HS-5 (cell line): ENCODE results near the gene CYB561A3.
"Not testable (repeated sequence)": the region's sequence is repeated elsewhere in the genome, so short reads cannot be mapped to it uniquely, and the experiment has no call there.

ENCODE experiments used
- DNase-seq: peaks from one replicate; pipeline ENCODE4 v3.0.0-alpha.2; 2012; ENCODE audit warnings: low read depth

Gene CYB561A3

GRCh38 chr11:61361741-61362541 lies at the start of gene CYB561A3, which contains the start of gene TMEM138:
CYB561A3 (minus strand) TSS chr11:61361882; CDS start chr11:61356713, 5,169 bp downstream.
TMEM138 (plus strand) TSS chr11:61362374; CDS start chr11:61364391, 2,017 bp downstream.
- DNase-seq: peak; percentile 87

- no peak for DNase-seq
Measured at GRCh38 chr11:61406991-61407728, 45.5 kb upstream of the CYB561A3 start.

- DNase-seq: no peak
Measured at GRCh38 chr11:61406067-61406466, 44.4 kb upstream of the CYB561A3 start.

GRCh38 chr11:61404641-61405040 lies 43.0 kb upstream of the CYB561A3 start:
- no peak for DNase-seq

GRCh38 chr11:61404103-61404502 lies 42.4 kb upstream of the CYB561A3 start:
- no peak for DNase-seq

GRCh38 chr11:61403658-61404057 lies 42.0 kb upstream of the CYB561A3 start:
- DNase-seq: no peak

GRCh38 chr11:61401573-61401972 lies 39.9 kb upstream of the CYB561A3 start:
- DNase-seq: no peak

DNA sequence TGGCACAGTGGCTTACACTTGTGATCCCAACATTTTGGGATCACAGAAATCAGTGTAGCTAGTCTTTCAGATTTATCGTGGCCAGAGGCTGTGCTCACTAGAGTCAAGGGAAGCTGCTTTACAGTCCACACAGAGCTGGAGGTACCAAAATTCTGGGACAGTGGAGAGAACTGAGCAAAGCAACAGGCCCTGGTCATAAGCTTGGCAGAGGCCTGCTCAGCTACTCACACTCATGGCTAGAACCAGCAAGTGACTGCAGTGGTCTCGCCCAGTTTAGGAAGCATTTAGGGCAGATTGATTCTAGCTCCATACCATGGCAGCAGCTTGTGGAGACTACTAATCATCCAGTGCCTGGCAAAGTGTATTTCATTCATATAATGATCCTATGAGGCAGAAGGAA lies 39.5 kb upstream of the CYB561A3 start:
- DNase-seq: no peak

GRCh38 chr11:61392981-61393595 lies 31.4 kb upstream of the CYB561A3 start:
- no peak for DNase-seq

- DNase-seq: no peak
Measured at GRCh38 chr11:61390161-61390560, 28.5 kb upstream of the CYB561A3 start.

DNA sequence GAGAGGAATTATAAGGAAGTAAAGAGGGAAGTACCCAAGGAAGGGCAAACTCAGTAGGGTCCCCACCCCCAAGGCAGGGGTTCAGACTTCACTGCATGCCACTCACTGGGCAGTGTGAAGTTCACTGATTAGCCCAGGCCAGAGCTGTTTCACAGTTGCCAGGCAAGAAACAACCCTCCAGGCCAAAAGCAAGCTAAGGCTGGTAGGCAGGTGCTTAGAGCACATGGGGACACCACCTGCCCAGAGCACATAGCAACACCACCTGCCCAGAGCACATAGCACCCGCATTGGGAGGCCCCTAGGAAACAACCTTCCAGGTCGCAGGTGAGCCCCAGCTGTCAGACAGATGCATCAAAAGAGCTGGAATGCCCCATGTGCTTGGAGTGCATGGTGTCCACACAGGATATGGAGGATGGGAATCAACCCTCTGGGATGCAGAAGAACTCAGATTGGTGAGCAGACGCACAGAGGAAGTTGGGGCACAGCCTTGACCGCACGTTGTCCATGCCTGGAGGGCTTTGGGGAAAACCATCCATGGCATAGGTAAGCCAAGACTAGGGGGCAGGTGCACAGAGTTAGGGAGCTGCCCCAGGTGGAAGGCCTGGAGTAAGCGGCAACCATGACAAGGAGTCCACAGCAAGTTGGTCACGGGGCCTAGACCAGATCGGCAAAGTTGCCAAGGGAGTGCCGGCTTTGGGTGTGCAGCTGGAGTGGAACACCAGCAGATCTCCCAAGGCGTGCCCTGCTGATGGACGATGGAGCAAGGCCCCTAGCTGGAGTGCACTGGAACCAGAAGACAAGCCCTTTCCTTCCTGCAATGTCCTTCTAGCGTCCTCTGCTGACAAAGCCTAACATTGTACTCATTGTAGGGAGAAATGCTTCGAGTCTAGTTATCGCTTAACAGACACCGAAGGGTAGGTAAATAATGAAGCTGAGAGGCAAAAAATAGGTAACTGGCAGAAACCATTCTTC lies 22.9 kb upstream of the CYB561A3 start:
- DNase-seq: no peak

DNA sequence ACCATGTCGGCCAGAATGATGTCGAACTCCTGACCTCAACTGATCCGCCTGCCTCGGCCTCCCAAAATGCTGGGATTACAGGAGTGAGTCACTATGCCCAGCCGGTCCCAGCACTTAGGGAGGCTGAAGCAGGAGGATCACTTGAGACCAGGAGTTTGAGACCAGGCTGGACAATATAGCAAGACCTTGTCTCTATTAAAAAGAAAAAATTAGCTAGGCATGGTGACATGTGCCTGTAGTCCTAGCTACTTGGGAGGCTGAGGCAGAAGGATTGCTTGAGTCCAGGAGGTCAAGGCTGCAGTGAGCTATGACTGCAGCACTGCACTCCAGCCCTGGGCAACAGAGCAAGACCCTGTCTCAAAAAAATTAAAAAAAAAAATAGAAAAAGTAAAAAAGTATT lies 22.2 kb upstream of the CYB561A3 start:
- not testable (repeated sequence) for DNase-seq

- no peak for DNase-seq
Measured at GRCh38 chr11:61380884-61381283, 19.2 kb upstream of the CYB561A3 start.

DNA sequence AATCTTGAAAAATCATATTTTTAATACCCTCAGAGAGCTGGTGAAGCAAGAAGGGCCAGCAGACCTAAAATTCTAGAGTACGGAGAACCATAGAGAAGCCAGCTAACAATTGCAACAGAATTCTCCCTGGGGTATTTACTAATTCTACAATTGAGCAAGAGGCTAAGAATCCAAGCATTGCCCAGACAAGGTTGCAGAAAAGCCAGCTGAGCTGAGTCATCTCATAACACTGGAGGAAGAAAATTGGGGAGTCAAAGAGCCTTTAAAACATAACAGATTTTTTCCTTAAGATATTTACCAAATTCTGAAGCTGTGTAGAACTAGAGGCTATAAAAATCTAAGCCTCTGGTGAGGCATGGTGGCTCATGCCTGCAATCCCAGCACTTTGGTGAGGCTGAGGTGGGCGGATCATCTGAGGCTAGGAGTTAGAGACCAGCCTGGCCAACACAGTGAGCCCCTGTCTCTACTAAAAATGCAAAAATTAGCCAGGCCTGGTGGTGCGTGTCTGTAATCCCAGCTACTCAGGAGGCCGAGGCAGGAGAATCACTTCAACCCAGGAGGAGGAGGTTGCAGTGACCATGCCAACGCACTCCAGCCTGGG lies 17.1 kb upstream of the CYB561A3 start:
- DNase-seq: peak; percentile 93

- DNase-seq: no peak
Measured at GRCh38 chr11:61377461-61378160, 15.9 kb upstream of the CYB561A3 start.

GRCh38 chr11:61375761-61376108 lies 14.1 kb upstream of the CYB561A3 start:
- no peak for DNase-seq

- DNase-seq: no peak
Measured at GRCh38 chr11:61372659-61373420, 11.2 kb upstream of the CYB561A3 start.

- no peak for DNase-seq
Measured at GRCh38 chr11:61370349-61371005, 8.8 kb upstream of the CYB561A3 start.
